Uterus (tissue), 2 donors: ENCODE measurements around the gene TMEM114.

Source experiments
- CTCF ChIP-seq, 4 experiments: fragments of 200-600 bp in 2 of 4; fragments of 450-650 bp in 2 of 4; sonication (generic) in 2 of 4; IDR thresholded peaks; one replicate each; pipeline ENCODE4 v1.5.1; 2016 to 2019; ENCODE audit warnings: antibody characterized with exemption in 4 of 4, mild to moderate bottlenecking in 2 of 4, moderate library complexity in 1 of 4
- POLR2A ChIP-seq, 2 donors: fragments of 450-650 bp; IDR thresholded peaks; one replicate each; pipeline ENCODE4 v1.6.1; 2016; ENCODE audit warnings: antibody characterized with exemption in 2 of 2, mild to moderate bottlenecking in 1 of 2, moderate library complexity in 1 of 2

- TF ChIP-seq POLR2A (IDR thresholded peaks at IDR 0.05) (no peak), CTCF (IDR thresholded peaks at IDR 0.05) (no peak)
Observed at GRCh38 chr16:8530752-8531384, 59.4 kb downstream of the TMEM114 start.
